Measurements from ENCODE around the gene MUC22.
"Not testable (repeated sequence)": the region's sequence is repeated elsewhere in the genome, so short reads cannot be mapped to it uniquely, and the experiment has no call there.

The MUC22 gene

DNA sequence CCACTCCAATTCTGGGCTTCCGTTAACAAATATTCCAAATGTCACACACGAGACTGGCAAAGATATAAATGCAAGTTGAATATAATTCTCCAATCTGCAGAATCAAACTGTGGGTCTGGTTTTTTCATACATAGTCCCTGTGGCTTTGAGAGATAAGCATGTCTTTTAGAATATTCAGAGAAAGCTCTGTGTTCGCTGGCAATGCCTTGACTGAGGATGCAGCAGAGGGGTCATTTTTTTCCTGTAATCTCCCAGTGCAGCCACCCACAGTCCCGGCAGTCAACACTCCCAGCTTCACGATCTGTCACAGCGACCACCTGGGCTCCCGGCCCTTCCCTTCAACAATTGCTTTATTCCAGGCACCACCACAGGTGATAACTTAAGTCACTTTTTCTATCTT, 30.5 kb downstream of the MUC22 start:
- no peak for DNase-seq

DNA sequence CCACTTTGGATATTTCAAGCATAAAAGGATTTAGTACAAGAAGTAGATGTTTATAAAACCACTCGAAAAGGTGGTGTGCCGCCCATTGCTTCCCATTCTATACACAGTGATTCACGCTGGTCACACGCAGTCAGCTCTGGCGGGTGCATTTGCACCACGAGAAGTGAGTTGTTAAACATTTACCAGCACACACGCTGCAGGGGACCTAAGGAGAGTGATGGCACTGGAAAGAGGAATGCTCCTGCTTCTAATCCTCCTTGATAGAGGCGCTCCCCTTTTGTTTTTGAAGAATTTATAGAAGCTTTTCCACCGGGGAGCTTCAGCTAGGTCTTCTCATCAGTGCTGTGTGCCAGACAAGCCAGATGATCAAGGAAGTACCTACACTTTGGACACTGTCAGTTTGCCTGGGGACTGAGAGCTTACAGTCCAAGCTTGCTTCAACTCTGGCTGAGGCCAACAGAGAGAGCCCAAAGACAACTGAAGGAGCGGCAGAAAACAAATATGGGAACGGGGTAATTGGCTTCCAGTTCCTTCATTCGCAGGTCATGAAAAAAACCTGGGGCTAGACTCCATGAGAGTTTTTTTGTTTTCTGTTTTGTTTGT, 31.2 kb downstream of the MUC22 start:
- DNase-seq, result no peak

DNA sequence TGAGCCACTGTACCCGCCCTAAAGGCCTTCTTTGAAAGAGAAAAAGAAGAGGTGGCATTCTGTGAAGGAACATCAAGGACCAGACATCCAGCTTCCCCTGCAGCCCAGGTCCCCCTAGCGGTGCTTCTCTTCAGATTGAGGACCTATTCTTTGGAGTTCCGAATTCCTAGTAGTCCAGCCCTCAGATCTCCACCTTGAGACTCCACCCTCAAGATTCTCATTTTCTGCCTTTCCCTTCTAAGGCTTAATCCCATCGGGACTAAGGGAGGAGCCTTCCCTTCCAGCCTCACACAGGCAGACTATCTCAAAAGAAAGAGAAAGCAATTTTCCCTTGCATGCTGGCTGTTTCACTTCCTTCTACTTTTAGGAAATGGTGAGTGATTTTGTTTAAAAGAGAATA, 32.5 kb downstream of the MUC22 start:
- DNase-seq, result no peak

DNA sequence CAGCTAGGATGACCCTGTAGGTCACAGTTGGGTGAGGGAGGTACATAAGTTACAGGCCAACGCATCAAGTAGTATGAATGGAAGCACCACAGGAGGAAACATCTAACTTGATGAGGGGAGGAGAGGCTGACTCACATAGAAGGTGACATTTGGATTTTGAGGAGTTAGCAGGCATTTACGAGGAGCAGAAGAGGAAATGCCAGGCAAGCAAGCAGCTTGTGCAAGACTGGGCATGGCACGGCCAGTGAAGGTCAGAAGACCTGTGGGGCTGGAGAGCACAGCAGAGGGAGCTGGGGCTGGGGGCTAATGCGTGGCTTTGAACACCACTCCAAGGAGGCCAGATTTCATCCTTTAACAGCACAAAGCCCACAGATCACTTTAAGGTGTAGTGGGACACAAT, 37.8 kb downstream of the MUC22 start:
- DNase-seq, result no peak

DNA sequence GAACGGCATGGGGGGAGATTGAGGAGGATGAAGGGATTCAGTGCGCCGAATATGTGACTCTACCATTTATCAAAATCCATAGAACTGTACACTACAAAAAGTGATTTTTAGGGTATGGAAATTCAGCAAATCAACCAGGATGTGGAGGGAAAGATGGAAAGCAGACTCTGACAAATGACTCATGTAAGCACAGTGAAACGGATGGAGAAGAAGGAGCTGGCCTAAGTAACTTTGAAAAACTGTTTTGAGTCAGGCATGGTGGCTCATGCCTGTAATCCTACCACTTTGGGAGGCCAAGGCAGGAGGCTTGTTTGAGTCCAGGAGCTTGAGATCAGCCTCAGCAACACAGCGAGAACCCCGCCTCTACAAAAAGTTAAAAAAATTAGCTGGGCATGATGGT, 39.2 kb downstream of the MUC22 start:
- no peak for DNase-seq

DNA sequence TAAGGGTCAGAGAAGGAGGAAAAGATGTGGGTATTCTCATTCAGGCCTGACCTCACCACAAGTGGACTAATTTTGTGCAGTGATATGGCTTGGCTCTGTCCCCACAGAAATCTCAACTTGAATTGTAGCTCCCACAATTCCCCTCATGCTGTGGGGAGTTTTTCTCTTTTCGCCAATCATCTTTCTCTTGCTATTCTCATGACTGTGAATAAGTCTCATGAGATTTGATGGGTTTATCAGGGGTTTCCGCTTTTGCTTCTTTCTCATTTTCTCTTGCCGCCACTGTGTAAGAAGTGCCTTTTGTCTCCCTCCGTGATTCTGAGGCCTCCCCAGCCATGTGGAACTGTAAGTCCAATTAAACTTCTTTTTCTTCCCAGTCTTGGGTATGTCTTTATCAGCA, 42.9 kb downstream of the MUC22 start:
- DNase-seq, result not testable (repeated sequence)

- no peak for DNase-seq
These were observed 43.6 kb downstream of the MUC22 start for GRCh38 chr6:31053873-31054272.

- DNase-seq, result no peak
These were observed 45.2 kb downstream of the MUC22 start for GRCh38 chr6:31055441-31055840.

DNA sequence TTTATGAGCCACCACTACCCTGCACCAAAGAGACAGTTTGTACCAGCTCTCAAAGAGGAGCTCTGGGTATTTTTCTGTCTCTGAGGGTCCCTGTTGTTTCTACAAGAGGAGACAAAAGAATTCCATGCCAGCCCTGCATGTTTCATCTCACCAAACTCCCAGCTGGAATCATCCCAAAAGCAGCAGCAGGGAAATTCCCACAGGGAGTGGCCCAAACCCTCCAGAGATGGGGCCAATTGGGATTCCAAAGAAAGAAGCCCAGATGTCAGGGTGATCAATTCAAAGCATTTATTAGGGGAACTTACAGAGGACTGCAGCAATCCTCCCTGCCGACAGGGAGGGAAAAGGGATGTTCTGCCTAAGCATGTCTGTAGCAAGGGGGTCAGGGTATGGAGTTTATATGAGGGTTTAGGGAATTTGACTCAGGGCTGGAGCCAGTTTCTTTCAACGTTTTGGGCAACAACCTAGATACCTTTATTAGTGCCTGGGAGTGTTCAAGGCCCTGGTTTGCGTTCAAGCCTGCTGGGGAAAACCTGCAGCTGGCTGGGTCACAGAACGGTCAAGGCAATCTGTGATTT, 47.2 kb downstream of the MUC22 start:
- no peak for DNase-seq

GRCh38 chr6:31058128-31058894, 48.0 kb downstream of the MUC22 start:
- DNase-seq, result no peak

DNA sequence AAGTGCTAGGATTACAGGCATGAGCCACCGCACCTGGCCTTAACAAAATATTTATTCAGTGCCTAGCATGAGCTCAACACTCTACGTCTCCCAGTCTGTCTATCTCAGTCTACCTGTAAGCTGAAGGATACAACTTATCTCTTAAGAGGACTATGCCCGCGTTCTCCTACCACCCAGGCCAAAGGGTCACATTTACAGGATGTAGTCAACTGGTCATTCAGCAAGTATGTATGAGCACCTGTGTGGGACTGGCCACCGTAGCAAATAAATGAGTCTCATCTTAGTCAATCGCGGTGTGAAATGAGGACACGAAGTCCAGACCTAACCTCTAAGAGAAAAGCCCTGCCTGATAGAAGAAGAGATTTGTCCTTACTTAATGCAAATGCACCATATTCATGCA, 49.9 kb downstream of the MUC22 start:
- no peak for DNase-seq

- DNase-seq, result no peak
These were observed 53.7 kb downstream of the MUC22 start for GRCh38 chr6:31063906-31064435.

DNA sequence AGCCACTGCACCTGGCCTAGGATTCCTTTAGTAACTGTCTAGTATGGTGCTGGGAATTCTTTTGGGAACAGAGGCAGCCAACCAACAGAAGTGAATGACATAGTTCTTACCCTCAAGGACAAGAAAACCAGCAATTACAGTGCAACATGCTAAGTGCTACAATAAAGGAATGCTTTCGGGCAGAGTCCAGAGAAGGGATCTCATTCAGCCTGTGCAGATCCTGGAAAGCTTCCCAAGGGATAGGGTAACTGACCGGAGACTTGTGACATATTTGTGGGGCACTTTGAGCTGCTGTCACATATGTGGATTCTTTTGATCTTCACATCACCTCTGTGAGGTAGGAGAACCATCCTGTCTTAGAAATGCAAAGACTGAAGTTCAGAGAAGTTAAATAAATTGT, 55.3 kb downstream of the MUC22 start:
- DNase-seq, result no peak

GRCh38 chr6:31067028-31067427, 56.8 kb downstream of the MUC22 start:
- not testable (repeated sequence) for DNase-seq

GRCh38 chr6:31067891-31068668, 57.8 kb downstream of the MUC22 start:
- not testable (repeated sequence) for DNase-seq

DNA sequence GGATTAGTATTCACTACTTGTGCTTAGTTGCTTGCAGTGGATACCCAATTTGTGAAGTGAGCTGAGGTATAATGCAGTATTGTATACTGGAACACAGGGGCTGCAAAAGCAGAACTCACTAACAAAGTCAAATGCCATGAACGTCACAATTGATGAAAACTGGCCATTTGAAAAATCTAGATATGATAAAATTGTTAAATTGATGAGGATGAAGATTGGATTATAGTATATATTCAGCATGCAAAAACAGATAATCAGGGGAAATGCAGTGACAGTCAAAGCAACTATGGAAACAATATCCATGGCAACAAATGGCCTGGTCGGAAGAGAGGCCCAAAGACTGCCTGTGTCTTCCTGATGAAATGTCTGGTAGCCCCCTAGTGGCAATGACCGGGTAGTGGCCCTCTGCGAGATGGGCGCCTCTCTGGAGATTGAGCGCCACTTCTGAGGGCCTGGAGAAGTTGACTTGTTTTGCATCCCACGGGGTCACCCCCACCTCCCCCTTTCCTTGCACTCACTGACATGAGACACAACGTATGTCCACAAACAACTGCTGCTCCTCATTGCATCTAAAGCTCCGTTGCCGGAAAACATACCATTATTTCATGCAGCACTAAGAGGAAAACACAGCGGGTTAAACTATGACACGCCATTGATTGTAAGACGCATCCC, 58.5 kb downstream of the MUC22 start:
- peak; percentile 69 for DNase-seq

GRCh38 chr6:31070711-31071197, 60.5 kb downstream of the MUC22 start:
- no peak for DNase-seq

- no peak for DNase-seq
These were observed 64.1 kb downstream of the MUC22 start for GRCh38 chr6:31074401-31074800.

- no peak for DNase-seq
These were observed 65.3 kb downstream of the MUC22 start for GRCh38 chr6:31075528-31075927.

DNA sequence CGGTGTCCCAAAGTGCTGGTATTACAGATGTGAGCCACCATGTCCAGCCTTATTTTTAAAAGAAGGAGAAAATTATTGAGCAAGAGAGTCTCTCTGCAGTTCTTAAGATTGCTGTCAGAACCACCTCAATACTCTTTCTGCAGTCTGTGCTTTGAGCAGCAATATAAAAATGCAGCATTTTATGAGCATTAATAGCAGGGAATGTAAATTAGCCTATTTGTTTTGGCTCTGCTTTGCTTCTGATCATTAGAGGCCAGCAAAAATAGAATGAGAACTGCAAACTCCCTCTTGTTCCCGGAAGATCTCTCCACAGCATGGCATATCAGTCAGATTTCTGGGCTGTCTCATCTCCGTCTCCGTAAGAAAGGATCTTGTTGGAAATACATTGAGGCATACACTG, 66.3 kb downstream of the MUC22 start:
- DNase-seq, result no peak

- peak; percentile 24 for DNase-seq
These were observed 69.5 kb downstream of the MUC22 start for GRCh38 chr6:31079656-31080261.

DNA sequence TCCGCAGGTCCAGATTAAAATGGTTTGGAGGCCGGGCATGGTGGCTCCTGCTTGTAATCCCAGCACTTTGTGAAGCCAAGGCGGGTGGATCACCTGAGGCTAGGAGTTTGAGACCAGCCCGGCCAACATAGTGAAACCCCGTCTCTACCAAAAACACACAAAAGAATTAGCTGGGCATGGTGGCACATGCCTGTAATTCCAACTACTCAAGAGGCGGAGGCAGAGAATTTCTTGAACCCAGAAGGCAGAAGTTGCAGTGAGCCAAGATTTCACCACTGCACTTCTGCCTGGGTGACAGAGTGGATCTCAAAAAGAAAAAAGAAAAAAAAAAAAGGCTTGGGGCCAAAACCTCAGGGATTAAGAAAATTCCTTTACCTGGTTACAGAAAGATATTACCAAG, 71.6 kb downstream of the MUC22 start:
- no peak for DNase-seq

All from NCI-H2029 treated with DMSO at 0.1 percent for 48 hours (cell line).